H9 (cell line): Measurements from ENCODE around the gene ERCC4. TPM values are rescaled to one million over a fixed set of nuclear protein-coding genes. Genes with fewer than 3 reads are reported as not detected.

Experiments used
- DNase-seq: peaks from one replicate; pipeline ENCODE4 v3.0.0-alpha.2; 2017
- H2AFZ ChIP-seq: one replicate; pipeline ENCODE4 v1.6.1; 2013; ENCODE audit warnings: mild to moderate bottlenecking, low read length, control low read depth, moderate library complexity
- H2AK5ac ChIP-seq: 2 replicates; pipeline ENCODE4 v1.6.1; 2013; ENCODE audit warnings: low read length, control low read depth, mixed read lengths; ENCODE audit not compliant: insufficient read length
- H2BK120ac ChIP-seq: one replicate; pipeline ENCODE4 v1.6.1; 2013; ENCODE audit warnings: low read depth, mild to moderate bottlenecking, low read length, control low read depth, inconsistent platforms; ENCODE audit not compliant: poor library complexity, severe bottlenecking
- H2BK12ac ChIP-seq: 2 replicates; pipeline ENCODE4 v1.6.1; 2013; ENCODE audit warnings: low read length, control low read depth, mixed read lengths, low read depth; ENCODE audit not compliant: insufficient read length
- H2BK15ac ChIP-seq: 2 replicates; pipeline ENCODE4 v1.6.1; 2013; ENCODE audit warnings: low read depth, low read length, control low read depth
- H2BK20ac ChIP-seq: one replicate; pipeline ENCODE4 v1.6.1; 2013; ENCODE audit warnings: low read depth, mild to moderate bottlenecking, low read length, control low read depth, inconsistent platforms; ENCODE audit not compliant: poor library complexity, severe bottlenecking
- H2BK5ac ChIP-seq: 2 replicates; pipeline ENCODE4 v1.6.1; 2013; ENCODE audit warnings: low read length, control low read depth, mixed read lengths; ENCODE audit not compliant: insufficient read length
- H3K14ac ChIP-seq: 2 replicates; pipeline ENCODE4 v1.6.1; 2013; ENCODE audit warnings: low read length, control low read depth; ENCODE audit not compliant: insufficient read depth
- H3K18ac ChIP-seq: 2 replicates; pipeline ENCODE4 v1.6.1; 2013; ENCODE audit warnings: low read depth, mild to moderate bottlenecking, mixed read lengths, low read length, control low read depth; ENCODE audit not compliant: insufficient read length
- H3K23ac ChIP-seq: 2 replicates; pipeline ENCODE4 v1.6.1; 2013; ENCODE audit warnings: low read length, control low read depth, mixed read lengths, low read depth; ENCODE audit not compliant: insufficient read length
- H3K23me2 ChIP-seq: 2 replicates; pipeline ENCODE4 v1.6.1; 2013; ENCODE audit warnings: low read depth, mild to moderate bottlenecking, mixed read lengths, low read length, control low read depth; ENCODE audit not compliant: insufficient read length, poor library complexity, severe bottlenecking
- H3K27ac ChIP-seq: 2 replicates; pipeline ENCODE4 v1.5.1; 2013; ENCODE audit warnings: low read length, control low read depth, mixed read lengths, low read depth; ENCODE audit not compliant: insufficient read length
- H3K27me3 ChIP-seq: 2 replicates; pipeline ENCODE4 v1.6.1; 2013; ENCODE audit warnings: low read length, control low read depth, inconsistent platforms; ENCODE audit not compliant: insufficient read depth
- H3K4ac ChIP-seq: 2 replicates; pipeline ENCODE4 v1.6.1; 2013; ENCODE audit warnings: low read depth, mild to moderate bottlenecking, control low read depth, inconsistent platforms, low read length, moderate library complexity
- H3K4me1 ChIP-seq: 2 replicates; pipeline ENCODE4 v1.6.1; 2013; ENCODE audit warnings: low read length, control low read depth, inconsistent platforms; ENCODE audit not compliant: insufficient read depth
- H3K4me2 ChIP-seq: 2 replicates; pipeline ENCODE4 v1.6.1; 2013; ENCODE audit warnings: low read length, control low read depth, mixed read lengths; ENCODE audit not compliant: insufficient read length, insufficient read depth
- H3K56ac ChIP-seq: 2 replicates; pipeline ENCODE4 v1.6.1; 2013; ENCODE audit warnings: low read depth, mild to moderate bottlenecking, mixed read lengths, low read length, control low read depth; ENCODE audit not compliant: insufficient read length
- H3K79me1 ChIP-seq: 2 replicates; pipeline ENCODE4 v1.6.1; 2013; ENCODE audit warnings: low read depth, mild to moderate bottlenecking, moderate library complexity, low read length, control low read depth, inconsistent platforms; ENCODE audit not compliant: insufficient read depth, poor library complexity, severe bottlenecking
- H3K79me2 ChIP-seq: 2 replicates; pipeline ENCODE4 v1.6.1; 2013; ENCODE audit warnings: low read length, control low read depth, inconsistent platforms; ENCODE audit not compliant: insufficient read depth
- H3K9ac ChIP-seq: 2 replicates; pipeline ENCODE4 v1.6.1; 2013; ENCODE audit warnings: low read length, control low read depth, mixed read lengths; ENCODE audit not compliant: insufficient read length; ENCODE audit errors: extremely low read depth
- H3K9me3 ChIP-seq: one replicate; pipeline ENCODE4 v1.6.1; 2013; ENCODE audit warnings: low read depth, low read length, inconsistent platforms; ENCODE audit not compliant: control insufficient read depth
- H3T11ph ChIP-seq: one replicate; pipeline ENCODE4 v1.6.1; 2013; ENCODE audit warnings: mild to moderate bottlenecking, low read length, control low read depth, inconsistent platforms
- H4K20me1 ChIP-seq: one replicate; pipeline ENCODE4 v1.6.1; 2013; ENCODE audit not compliant: control insufficient read depth, insufficient read length, insufficient read depth
- H4K5ac ChIP-seq: 2 replicates; pipeline ENCODE4 v1.6.1; 2013; ENCODE audit warnings: low read depth, mild to moderate bottlenecking, mixed read lengths, low read length, control low read depth; ENCODE audit not compliant: insufficient read length
- H4K8ac ChIP-seq: replicated peaks from 2 replicates; pipeline ENCODE4 v1.6.1; 2013; ENCODE audit warnings: low read length, control low read depth, mixed read lengths, low read depth; ENCODE audit not compliant: insufficient read length
- H4K91ac ChIP-seq: 2 replicates; pipeline ENCODE4 v1.6.1; 2013; ENCODE audit warnings: low read depth, mild to moderate bottlenecking, moderate library complexity, mixed read lengths, low read length, control low read depth; ENCODE audit not compliant: insufficient read length
- H3K27ac Mint-ChIP-seq, 3 experiments: 2 replicates in 2 of 3; 3 replicates in 1 of 3; pipeline ENCODE4 v1.8.0; 2020 to 2021; ENCODE audit warnings: mixed read lengths in 3 of 3, mild to moderate bottlenecking in 1 of 3, moderate library complexity in 1 of 3
- H3K27me3 Mint-ChIP-seq: 2 replicates; pipeline ENCODE4 v1.8.0; 2021; ENCODE audit warnings: low read depth, mild to moderate bottlenecking, moderate library complexity, mixed read lengths
- H3K36me3 Mint-ChIP-seq, 3 experiments: 2 replicates in 2 of 3; 3 replicates in 1 of 3; pipeline ENCODE4 v1.8.0; 2020 to 2021; ENCODE audit warnings: low read depth in 3 of 3, mixed read lengths in 3 of 3; ENCODE audit not compliant: insufficient read depth in 1 of 3
- H3K4me1 Mint-ChIP-seq, 2 experiments: 2 replicates each; pipeline ENCODE4 v1.8.0; 2020; ENCODE audit warnings: mixed read lengths in 2 of 2
- H3K4me3 Mint-ChIP-seq, 2 experiments: 2 replicates in 1 of 2; 3 replicates in 1 of 2; pipeline ENCODE4 v1.8.0; 2020 to 2021; ENCODE audit warnings: mild to moderate bottlenecking in 2 of 2, mixed read lengths in 2 of 2, moderate library complexity in 1 of 2
- H3K9me3 Mint-ChIP-seq, 2 experiments: 2 replicates in 1 of 2; 3 replicates in 1 of 2; pipeline ENCODE4 v1.8.0; 2020; ENCODE audit warnings: mild to moderate bottlenecking in 2 of 2, mixed read lengths in 2 of 2, moderate library complexity in 1 of 2
- WGBS: extraction: QIAGEN DNeasy Blood & Tissue Kit; methylation state at CpG from one replicate; pipeline ENCODE4 v1.1.7; 2013; ENCODE audit warnings: missing lambda C conversion rate, low lambda C conversion rate, mixed read lengths; ENCODE audit not compliant: insufficient read length; ENCODE audit errors: extremely low coverage; 5-methylcytosine and 5-hydroxymethylcytosine counted together
- total RNA-seq: library from RNA; stranded (reverse); gene quantifications from 2 replicates; pipeline ENCODE4 v1.2.1, GENCODE V29; 2021
- TF ChIP-seq, protein P1 (sequence below): fragments of 200-600 bp; sonication (generic); conservative IDR thresholded peaks from 3 replicates; pipeline ENCODE4 v1.8.0; 2021; ENCODE audit warnings: antibody characterized with exemption, mild to moderate bottlenecking

ERCC4 gene
- total RNA-seq, 1 experiment from 2014 or later = 15.6 TPM

DNA sequence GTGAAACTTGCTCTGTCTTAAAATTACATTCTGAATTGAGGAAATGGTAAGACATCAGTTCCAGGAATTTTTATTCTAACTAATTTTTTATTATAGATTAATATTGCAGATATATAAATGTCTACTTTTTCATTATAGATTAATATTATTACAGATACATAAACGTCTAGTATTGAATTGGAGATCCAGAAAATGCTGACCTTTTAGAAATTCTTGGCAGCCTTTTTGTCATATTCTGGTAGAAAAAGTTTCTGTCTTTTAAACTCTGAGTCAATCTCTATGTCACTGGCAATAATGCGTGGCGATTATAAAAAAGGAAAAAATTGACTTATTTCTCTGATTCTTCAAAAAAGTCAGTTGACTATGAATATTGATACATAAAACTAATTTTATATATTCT lies 8.7 kb downstream of the ERCC4 start:
- Mint-ChIP-seq H3K9me3 (no peaks in the 10 kb centered on the region), H3K36me3 (peaks cover 4 to 29% (median 29%) of the 10 kb centered on the region in 3 experiments; a peak in 5 of 7 replicates), H3K4me1 (peaks cover 2% of the 10 kb centered on the region in 2 experiments; a peak in 2 of 4 replicates), H3K27ac (no peak overlapping the region), H3K4me3 (no peak overlapping the region), H3K27me3 (no peaks in the 10 kb centered on the region)
- no peak for DNase-seq
- H3K27ac ChIP-seq = no peak overlapping the region
- H3K9ac ChIP-seq = no peak overlapping the region
- no peak overlapping the region for H2AFZ ChIP-seq
- no peak overlapping the region for H4K91ac ChIP-seq
- no peak overlapping the region for H4K8ac ChIP-seq
- peaks cover 2% of the 10 kb centered on the region for H3K79me1 ChIP-seq
- H3K18ac ChIP-seq = no peak overlapping the region
- H3K4me2 ChIP-seq = no peak overlapping the region
- no peaks in the 10 kb centered on the region for H3K79me2 ChIP-seq
- H3K23me2 ChIP-seq = no peaks in the 10 kb centered on the region
- H4K20me1 ChIP-seq = no peaks in the 10 kb centered on the region
- TF ChIP-seq, protein P1, sequence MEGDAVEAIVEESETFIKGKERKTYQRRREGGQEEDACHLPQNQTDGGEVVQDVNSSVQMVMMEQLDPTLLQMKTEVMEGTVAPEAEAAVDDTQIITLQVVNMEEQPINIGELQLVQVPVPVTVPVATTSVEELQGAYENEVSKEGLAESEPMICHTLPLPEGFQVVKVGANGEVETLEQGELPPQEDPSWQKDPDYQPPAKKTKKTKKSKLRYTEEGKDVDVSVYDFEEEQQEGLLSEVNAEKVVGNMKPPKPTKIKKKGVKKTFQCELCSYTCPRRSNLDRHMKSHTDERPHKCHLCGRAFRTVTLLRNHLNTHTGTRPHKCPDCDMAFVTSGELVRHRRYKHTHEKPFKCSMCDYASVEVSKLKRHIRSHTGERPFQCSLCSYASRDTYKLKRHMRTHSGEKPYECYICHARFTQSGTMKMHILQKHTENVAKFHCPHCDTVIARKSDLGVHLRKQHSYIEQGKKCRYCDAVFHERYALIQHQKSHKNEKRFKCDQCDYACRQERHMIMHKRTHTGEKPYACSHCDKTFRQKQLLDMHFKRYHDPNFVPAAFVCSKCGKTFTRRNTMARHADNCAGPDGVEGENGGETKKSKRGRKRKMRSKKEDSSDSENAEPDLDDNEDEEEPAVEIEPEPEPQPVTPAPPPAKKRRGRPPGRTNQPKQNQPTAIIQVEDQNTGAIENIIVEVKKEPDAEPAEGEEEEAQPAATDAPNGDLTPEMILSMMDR = no peak
- H2AK5ac ChIP-seq = no peak overlapping the region
- H3K4me1 ChIP-seq = no peaks in the 10 kb centered on the region
- no peak overlapping the region for H2BK15ac ChIP-seq
- no peak overlapping the region for H2BK5ac ChIP-seq
- WGBS = no CpG with 5 or more reads among the region's 3 CpGs
- no peak overlapping the region for H3K14ac ChIP-seq
- no peak overlapping the region for H3K23ac ChIP-seq
- no peak overlapping the region for H4K5ac ChIP-seq
- H3K27me3 ChIP-seq = no peaks in the 10 kb centered on the region
- no peak overlapping the region for H2BK20ac ChIP-seq
- H3K56ac ChIP-seq = no peak overlapping the region
- no peak overlapping the region for H3T11ph ChIP-seq
- no peak overlapping the region for H2BK120ac ChIP-seq
- H3K4ac ChIP-seq = no peak overlapping the region
- no peaks in the 10 kb centered on the region for H3K9me3 ChIP-seq
- H2BK12ac ChIP-seq = no peak overlapping the region
